ENCODE measurements around the gene CCDC116.
"Not testable (repeated sequence)": the region's sequence is repeated elsewhere in the genome, so short reads cannot be mapped to it uniquely, and the experiment has no call there.

CCDC116 gene

GRCh38 chr22:21611210-21611977 is 21.2 kb upstream of the CCDC116 start:
- no peak for DNase-seq

DNA sequence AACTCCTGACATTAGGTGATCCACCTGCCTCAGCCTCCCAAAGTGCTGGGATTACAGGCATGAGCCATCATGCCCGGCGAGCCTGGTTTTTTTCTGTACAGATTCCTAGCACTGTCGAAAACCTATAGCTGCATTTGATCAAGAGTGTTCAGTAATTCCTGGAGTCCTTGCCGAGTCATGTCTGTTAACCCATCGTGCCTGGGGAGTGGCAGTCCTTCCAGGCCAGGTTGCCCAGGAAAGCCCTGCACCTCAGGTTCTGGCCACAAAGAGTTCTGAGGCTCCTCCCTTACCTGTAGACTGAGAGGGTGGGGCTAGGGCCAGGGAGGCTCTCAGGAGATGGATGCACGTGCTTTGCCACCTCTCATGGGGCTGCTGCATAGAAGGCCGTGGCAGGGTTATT is 19.7 kb upstream of the CCDC116 start:
- no peak for DNase-seq

DNA sequence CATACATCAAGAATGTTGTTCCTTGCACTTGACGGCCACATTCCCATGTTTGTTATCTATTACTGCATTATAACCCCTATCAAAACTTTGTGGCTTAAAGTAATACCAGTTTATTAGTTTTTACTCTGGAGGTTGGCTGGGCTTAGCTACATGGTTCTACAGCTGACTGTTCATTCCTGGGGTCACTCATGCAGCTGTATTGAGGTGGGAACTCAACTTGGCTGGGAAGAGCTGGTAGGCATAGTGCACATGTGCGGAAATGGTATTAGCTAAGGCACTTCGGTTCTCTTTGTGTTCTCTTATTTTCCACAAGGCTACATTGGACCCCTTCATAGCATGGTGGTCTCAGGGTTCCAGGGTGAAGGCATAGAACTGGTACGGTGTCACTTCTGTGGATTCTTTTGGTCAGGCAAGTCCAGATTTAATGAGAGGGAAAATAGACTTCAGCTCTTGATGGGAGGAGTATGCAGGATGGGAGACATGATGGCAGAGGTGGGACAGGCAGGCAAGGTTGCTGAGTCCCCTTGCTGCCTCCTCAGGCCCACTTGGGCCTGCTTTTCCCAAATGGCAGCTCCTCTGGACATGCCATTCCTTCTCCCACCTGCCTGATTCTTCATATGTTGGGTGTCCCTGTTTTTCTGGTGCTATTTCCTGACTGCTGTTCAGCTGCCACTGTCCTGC is 18.9 kb upstream of the CCDC116 start:
- no peak for DNase-seq

DNA sequence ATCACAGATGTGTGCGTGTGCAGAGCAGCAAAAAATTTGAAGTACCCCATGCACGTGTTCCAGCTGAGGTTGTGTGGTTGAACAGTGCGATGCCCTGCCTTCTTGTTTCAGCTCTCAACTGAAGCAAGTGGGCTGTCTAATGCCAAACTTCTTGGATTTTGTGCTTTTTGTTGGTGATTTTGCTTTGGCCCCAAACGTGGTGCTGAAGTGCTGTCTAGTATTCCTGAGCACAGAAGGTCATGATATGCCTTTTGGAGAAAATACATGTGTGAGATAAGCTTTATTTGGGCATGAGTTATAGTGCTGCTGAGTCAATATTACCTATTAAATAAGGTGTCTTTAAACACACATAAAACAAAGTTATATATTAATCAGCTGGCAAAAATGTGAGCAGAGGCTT is 16.8 kb upstream of the CCDC116 start:
- no peak for DNase-seq

GRCh38 chr22:21617337-21617736 is 15.2 kb upstream of the CCDC116 start:
- DNase-seq: not testable (repeated sequence)

- no peak for DNase-seq
Measured at GRCh38 chr22:21621025-21621424, 11.5 kb upstream of the CCDC116 start.

DNA sequence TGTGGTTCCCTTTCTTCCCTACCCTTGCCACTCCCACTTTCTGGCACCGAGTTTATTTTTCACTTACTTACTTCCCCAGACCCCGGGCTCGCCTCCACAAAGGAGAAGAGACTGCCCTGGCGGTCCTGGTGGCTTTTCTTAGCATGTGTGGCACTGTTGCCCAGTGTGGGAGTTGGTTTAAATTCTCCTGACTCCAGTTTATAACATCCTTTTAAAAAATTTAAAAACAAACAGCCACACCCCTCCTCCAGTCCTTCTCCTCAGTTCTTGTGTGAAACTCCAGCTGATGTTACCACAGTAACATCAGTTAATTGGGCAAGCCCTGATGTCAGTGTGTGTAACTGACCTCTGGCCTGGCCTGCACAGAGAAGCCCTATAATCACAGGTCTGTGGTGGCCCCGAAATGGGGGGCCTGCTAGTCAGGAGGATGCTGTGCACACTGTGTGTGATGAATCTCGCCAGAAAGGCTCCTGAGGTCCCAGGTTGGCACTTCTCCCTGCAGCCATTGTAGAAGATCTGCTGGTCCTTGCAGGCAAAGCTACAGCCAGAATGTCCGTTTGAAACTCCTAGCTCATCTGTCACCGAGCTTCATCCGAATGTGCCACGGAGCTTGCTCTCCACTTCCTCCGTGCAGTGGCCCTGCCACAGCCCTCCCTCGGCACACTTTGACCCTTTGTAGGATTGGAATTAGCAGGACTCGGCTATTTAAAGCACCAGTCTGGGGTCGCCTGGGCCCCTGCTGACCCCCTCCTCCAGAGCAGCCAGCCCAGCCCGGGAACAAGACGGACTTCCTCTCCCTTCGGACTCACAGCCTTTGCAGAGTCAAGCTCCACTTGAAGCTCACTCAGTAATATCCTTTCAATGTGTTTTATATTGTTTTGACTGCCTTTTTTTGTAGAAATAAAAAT is 10.3 kb upstream of the CCDC116 start:
- DNase-seq: no peak

GRCh38 chr22:21622919-21623647 is 9.5 kb upstream of the CCDC116 start:
- no peak for DNase-seq

GRCh38 chr22:21623648-21623970 is 9.0 kb upstream of the CCDC116 start:
- DNase-seq: no peak

GRCh38 chr22:21624120-21624879 is 8.3 kb upstream of the CCDC116 start:
- peak; percentile 63 for DNase-seq

DNA sequence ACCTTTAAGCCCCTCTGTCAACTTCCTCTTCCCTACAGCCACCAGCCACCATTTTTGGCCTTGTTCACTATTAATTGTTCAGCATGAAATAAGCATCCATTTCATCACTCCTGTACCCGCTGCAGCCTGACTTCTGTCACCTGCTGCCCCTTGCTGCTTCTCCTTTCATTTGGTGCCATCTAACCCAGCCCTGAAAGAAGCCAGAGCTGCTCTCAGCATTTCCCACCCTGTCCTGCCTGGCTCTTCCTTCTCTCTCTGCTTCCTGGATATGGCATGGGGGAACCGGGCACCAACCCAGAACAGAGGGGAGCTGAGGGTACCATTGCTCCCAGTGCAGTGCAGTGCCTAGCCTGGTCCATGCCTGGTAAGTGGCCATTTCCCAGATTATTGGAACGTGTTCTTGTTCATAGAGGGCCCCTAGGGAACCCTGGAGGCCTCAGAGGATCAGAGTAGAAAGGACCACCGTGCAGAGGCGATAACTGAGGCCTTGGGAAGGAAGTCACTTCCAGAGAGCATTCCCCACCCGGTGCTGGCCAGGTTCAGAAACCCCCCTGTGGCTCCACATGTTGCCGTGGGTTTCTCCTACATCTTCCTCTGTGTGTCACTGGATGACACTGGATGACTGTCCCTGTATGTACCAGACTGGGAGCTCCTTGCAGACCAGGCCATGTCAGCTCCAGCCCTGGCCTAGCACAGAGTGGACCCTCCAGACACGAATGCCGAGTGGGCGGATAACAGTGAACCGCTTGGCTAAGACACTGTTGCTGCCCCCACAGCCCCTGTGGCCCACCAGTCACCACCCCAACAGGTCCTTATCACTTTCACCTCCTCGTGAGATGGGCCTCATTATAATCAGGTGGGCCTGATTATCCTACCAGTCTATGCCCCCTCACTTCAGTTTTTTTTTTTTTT is 7.4 kb upstream of the CCDC116 start:
- no peak for DNase-seq

GRCh38 chr22:21626073-21626734 is 6.4 kb upstream of the CCDC116 start:
- DNase-seq: no peak

- no peak for DNase-seq
Measured at GRCh38 chr22:21626735-21627469, 5.7 kb upstream of the CCDC116 start.

GRCh38 chr22:21628386-21629254 is 3.9 kb upstream of the CCDC116 start:
- peak; percentile 42 for DNase-seq

DNA sequence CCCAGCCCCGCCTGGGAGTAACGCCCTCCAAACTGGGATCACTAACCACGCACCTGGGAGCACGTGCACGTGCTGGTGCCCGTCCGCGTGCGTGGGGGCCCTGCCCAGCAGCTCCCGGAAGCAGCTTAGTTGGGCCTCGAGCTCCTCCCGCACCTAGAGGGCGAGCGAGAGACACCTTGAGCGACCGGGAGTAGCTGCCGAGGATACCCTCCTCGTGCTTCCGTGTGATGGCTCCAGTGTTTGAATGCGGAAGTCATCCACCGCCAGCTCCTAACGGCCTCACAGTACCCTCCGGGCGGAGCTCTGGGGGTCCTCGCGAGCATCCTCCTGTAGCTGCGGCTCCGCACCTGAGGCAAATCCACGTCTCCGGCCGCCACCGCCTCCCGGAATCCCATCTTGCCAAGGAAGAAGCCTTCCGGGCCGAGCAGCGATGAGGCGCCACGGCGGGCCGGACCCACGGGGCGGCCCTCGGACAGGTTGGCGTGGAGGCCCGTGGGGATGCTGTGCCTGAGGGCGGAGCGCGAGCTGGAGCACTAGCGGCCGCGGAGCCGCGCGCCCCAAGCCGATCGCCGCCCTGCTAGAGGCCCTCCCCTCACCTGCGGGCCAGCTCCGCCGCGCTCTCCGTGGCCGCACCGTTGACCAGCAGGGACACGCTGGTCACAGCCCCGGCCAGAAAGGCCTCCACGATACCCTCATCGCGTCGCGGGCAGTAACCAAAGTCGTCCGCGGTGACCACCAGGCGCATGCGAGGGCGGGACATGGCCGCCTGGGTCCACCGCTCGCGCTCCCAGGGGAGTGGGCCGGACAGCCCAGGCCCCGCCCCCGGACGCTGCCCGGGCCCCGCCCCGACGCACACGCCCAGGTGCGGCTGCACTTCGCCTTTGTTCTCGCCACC is 3.1 kb upstream of the CCDC116 start, which contains the start of gene YDJC:
Gene YDJC, minus strand, starts transcription at position 768 of the 895 bp plus-strand sequence. Its CDS starts 8 bp downstream, at position 760.
- DNase-seq: peak; percentile 93

GRCh38 chr22:21631025-21631424 is 1.5 kb upstream of the CCDC116 start:
- DNase-seq: no peak

DNA sequence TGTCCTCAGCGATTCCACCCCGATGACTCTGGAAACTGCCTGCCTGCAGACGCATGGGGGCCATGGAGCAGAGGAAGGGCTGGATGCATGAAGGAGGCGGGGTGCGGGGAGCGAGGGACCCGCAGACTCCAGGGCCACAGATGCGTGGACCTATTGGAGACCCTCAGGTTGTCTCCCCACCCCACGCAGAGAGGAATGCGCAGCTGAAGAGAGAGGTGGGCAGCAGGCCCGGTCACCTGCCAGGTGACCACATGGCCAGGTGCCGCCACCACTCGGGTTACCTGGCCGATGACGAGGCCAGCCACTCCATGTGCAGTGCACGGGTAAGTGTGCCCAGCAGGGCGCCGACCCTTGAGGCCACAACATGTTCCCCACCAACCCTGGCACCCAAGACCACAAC is 371 bp downstream of the CCDC116 start:
- no peak for DNase-seq

Data from femur (tissue), 1 donor.